ENCODE results near the gene LPAR6.

DNA sequence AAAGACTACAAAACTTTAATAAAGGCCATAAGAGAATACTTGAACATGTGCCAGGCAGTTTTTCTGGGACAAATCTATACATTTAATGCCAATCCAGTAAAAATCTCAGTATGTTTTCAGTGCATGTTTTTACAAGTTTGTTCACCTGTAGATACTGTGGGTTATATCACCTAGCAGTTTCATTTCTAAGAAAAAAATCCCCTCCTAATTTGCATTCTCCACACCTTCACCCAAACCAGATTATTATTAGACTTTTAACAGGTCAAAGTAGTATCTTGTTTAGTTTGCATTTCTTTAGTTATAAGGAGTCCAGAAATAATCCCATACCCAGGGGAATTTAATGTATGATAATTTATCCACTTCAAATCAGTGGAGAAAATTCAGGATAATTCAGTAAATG is 17.0 kb upstream of the LPAR6 start:
- TF ChIP-seq, protein P1, sequence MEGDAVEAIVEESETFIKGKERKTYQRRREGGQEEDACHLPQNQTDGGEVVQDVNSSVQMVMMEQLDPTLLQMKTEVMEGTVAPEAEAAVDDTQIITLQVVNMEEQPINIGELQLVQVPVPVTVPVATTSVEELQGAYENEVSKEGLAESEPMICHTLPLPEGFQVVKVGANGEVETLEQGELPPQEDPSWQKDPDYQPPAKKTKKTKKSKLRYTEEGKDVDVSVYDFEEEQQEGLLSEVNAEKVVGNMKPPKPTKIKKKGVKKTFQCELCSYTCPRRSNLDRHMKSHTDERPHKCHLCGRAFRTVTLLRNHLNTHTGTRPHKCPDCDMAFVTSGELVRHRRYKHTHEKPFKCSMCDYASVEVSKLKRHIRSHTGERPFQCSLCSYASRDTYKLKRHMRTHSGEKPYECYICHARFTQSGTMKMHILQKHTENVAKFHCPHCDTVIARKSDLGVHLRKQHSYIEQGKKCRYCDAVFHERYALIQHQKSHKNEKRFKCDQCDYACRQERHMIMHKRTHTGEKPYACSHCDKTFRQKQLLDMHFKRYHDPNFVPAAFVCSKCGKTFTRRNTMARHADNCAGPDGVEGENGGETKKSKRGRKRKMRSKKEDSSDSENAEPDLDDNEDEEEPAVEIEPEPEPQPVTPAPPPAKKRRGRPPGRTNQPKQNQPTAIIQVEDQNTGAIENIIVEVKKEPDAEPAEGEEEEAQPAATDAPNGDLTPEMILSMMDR (IDR thresholded peaks at IDR 0.05; ENCODE audit: low read depth, low read length): no peak
- no peak for TF ChIP-seq EZH2phosphoT487 (IDR thresholded peaks at IDR 0.05; ENCODE audit: low read depth)

Measured in OCI-LY3 (cell line).